G401.6 (cell line): Measurements from ENCODE around the gene AMDHD2.

Source experiments
- FAIRE-seq: peaks from 2 replicates; lab custom pipeline; 2012; peaks lifted over from hg19 to GRCh38; lab: Jason Lieb, UNC

AMDHD2 gene

GRCh38 chr16:2500430-2500917 is 19.7 kb upstream of the AMDHD2 start:
- no peak for FAIRE-seq

GRCh38 chr16:2500918-2501750 is 19.0 kb upstream of the AMDHD2 start:
- no peak for FAIRE-seq

- no peak for FAIRE-seq
Observed at GRCh38 chr16:2501946-2502895, 17.9 kb upstream of the AMDHD2 start.

- no peak for FAIRE-seq
Observed at GRCh38 chr16:2505695-2506094, 14.5 kb upstream of the AMDHD2 start.

GRCh38 chr16:2507052-2507659 is 13.0 kb upstream of the AMDHD2 start:
- no peak for FAIRE-seq

- no peak for FAIRE-seq
Observed at GRCh38 chr16:2507665-2508064, 12.5 kb upstream of the AMDHD2 start.

- no peak for FAIRE-seq
Observed at GRCh38 chr16:2508722-2509400, 11.3 kb upstream of the AMDHD2 start.

- no peak for FAIRE-seq
Observed at GRCh38 chr16:2511128-2511800, 8.9 kb upstream of the AMDHD2 start.

GRCh38 chr16:2511996-2512734 is 8.0 kb upstream of the AMDHD2 start:
- FAIRE-seq: no peak

GRCh38 chr16:2512735-2513404 is 7.3 kb upstream of the AMDHD2 start:
- no peak for FAIRE-seq

- no peak for FAIRE-seq
Observed at GRCh38 chr16:2513405-2514332, 6.5 kb upstream of the AMDHD2 start, which contains the start of gene ATP6V0C. Gene ATP6V0C, plus strand, starts transcription at chr16:2513952. Its CDS starts 152 bp downstream, at chr16:2514104.

GRCh38 chr16:2514333-2515179 is 5.6 kb upstream of the AMDHD2 start:
- FAIRE-seq: no peak

GRCh38 chr16:2515180-2515851 is 4.9 kb upstream of the AMDHD2 start:
- FAIRE-seq: no peak

GRCh38 chr16:2516391-2517240 is 3.6 kb upstream of the AMDHD2 start:
- no peak for FAIRE-seq

GRCh38 chr16:2517954-2518605 is 2.1 kb upstream of the AMDHD2 start:
- no peak for FAIRE-seq
